Measurements from ENCODE around the gene ZMYND8.
"Not testable (repeated sequence)": the region's sequence is repeated elsewhere in the genome, so short reads cannot be mapped to it uniquely, and the experiment has no call there.

DNA sequence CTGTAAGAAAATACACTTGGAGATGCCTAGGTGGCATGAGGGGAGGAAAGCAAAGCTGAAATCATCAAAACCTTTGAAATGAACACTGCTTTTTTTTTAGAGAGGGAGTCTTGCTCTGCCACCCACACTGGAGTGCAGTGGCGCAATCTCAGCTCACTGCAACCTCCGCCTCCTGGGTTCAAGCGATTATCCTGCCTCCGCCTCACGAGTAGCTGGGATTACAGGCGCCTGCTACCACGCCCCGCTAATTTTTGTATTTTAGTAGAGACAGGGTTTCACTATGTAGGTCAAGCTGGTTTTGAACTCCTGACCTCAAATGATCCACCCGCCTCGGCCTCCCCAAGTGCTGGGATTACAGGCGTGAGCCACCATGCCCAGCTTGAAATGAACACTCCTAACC is 111.3 kb downstream of the ZMYND8 start:
- TF ChIP-seq, protein P1, sequence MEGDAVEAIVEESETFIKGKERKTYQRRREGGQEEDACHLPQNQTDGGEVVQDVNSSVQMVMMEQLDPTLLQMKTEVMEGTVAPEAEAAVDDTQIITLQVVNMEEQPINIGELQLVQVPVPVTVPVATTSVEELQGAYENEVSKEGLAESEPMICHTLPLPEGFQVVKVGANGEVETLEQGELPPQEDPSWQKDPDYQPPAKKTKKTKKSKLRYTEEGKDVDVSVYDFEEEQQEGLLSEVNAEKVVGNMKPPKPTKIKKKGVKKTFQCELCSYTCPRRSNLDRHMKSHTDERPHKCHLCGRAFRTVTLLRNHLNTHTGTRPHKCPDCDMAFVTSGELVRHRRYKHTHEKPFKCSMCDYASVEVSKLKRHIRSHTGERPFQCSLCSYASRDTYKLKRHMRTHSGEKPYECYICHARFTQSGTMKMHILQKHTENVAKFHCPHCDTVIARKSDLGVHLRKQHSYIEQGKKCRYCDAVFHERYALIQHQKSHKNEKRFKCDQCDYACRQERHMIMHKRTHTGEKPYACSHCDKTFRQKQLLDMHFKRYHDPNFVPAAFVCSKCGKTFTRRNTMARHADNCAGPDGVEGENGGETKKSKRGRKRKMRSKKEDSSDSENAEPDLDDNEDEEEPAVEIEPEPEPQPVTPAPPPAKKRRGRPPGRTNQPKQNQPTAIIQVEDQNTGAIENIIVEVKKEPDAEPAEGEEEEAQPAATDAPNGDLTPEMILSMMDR (IDR thresholded peaks at IDR 0.05; ENCODE audit: low read length): not testable (repeated sequence)
- not testable (repeated sequence) for TF ChIP-seq EZH2 (IDR thresholded peaks at IDR 0.05; ENCODE audit: borderline replicate concordance, low read length)

Data from OCI-LY1 (cell line).